ENCODE data around the gene RASGRP4. TPM values are rescaled to one million over a fixed set of nuclear protein-coding genes. Genes with fewer than 3 reads are reported as not detected.

Gene RASGRP4
- total RNA-seq, 1 donor = not detected

DNA sequence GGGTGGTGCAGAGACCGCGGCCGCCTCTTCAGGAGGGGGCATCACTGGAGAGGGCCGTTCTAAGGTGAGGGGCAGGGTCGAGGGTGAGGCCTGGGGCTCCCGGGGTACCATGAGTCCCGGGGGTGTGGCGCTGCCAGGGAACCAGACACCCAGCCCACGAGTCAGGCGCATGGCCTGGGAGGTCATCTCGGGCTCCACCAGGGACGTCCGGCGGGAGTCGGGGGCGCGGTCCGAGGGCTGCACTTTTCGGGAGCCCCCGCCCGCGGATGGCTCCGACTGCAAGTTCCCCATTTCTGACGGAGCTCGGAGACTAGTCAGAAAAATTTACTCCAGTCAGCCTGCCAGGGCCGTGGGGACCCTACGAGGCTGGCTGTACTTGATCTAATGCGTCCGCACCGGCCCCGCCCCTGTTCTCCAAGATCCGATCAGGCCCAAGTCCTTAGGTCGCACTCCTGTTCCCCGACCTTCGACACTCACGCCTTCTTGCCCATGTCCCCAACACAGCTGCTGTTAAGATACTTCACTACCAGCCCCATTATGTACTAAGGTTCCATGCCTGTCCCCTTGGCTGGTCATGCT is 39.0 kb downstream of the RASGRP4 start:
- TF ChIP-seq, protein P1, sequence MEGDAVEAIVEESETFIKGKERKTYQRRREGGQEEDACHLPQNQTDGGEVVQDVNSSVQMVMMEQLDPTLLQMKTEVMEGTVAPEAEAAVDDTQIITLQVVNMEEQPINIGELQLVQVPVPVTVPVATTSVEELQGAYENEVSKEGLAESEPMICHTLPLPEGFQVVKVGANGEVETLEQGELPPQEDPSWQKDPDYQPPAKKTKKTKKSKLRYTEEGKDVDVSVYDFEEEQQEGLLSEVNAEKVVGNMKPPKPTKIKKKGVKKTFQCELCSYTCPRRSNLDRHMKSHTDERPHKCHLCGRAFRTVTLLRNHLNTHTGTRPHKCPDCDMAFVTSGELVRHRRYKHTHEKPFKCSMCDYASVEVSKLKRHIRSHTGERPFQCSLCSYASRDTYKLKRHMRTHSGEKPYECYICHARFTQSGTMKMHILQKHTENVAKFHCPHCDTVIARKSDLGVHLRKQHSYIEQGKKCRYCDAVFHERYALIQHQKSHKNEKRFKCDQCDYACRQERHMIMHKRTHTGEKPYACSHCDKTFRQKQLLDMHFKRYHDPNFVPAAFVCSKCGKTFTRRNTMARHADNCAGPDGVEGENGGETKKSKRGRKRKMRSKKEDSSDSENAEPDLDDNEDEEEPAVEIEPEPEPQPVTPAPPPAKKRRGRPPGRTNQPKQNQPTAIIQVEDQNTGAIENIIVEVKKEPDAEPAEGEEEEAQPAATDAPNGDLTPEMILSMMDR (IDR thresholded peaks at IDR 0.05; ENCODE audit: insufficient read depth, low read depth, low read length) = no peak
- H3K4me3 ChIP-seq (ENCODE audit: low read depth, low read length) = peak overlapping the region; percentile 85
- no peak for DNase-seq (ENCODE audit: low read depth)

DNA sequence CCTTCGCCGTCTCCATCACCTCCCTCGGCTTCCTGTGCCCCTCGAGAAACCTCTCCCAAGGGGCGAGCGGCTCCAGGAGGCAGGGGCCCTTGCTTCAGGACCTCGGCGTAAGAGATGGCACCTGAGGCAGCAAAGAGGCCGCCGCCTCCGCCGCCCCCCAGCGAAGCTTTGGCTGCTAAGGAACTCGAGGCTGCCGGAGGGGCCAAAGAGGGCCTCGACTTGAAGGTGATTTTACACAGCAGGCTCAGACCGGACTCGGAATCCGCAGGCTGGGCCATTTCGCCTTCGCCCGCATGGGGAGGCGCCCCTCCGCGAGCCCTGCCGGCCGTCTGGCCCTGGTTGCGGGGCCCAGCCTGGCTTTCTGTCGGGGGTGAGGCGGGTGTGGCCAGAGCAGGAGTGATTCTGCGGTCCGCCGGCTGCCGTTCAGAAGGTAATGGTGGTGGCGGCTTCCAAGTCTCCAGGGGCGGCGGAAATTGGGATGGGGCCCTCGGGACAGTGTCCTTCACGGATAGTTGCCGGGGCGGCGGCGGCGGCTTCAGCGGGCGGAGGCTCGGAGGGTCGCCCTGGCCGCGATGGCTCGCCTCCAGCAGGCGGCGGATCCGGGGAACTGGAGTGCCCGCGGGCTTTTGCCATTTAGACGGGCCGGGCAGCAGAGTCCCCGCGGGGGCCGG is 39.6 kb downstream of the RASGRP4 start:
- no peak for DNase-seq (ENCODE audit: low read depth)
- TF ChIP-seq, protein P1 (IDR thresholded peaks at IDR 0.05; ENCODE audit: insufficient read depth, low read depth, low read length) = no peak
- no peak overlapping the region for H3K4me3 ChIP-seq (ENCODE audit: low read depth, low read length)

DNA sequence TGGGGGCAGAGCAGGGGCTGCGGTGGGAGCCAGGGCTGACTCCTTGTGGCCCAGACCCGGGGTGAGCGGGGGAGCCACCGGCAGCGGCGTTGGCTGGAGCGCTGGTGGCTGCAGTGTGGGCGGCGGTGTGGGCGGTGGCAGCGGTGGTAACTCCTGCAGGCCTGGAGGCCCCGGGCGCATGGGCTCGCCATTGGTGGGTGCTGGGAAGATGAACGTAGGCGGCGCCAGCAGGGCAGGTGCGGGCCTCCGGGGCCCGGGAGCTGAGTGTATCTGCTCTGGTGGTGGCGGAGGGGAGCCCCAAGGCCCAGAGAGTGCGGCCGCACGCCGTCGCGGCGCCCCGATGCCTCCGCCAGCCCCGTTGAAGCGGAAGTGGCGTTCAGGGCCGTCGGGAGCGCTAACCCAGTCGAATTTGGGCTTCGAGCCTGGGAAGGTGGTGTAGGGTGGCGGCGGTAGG is 40.2 kb downstream of the RASGRP4 start:
- TF ChIP-seq, protein P1 (IDR thresholded peaks at IDR 0.05; ENCODE audit: insufficient read depth, low read depth, low read length) = no peak
- no peak overlapping the region for H3K4me3 ChIP-seq (ENCODE audit: low read depth, low read length)
- no peak for DNase-seq (ENCODE audit: low read depth)

DNA sequence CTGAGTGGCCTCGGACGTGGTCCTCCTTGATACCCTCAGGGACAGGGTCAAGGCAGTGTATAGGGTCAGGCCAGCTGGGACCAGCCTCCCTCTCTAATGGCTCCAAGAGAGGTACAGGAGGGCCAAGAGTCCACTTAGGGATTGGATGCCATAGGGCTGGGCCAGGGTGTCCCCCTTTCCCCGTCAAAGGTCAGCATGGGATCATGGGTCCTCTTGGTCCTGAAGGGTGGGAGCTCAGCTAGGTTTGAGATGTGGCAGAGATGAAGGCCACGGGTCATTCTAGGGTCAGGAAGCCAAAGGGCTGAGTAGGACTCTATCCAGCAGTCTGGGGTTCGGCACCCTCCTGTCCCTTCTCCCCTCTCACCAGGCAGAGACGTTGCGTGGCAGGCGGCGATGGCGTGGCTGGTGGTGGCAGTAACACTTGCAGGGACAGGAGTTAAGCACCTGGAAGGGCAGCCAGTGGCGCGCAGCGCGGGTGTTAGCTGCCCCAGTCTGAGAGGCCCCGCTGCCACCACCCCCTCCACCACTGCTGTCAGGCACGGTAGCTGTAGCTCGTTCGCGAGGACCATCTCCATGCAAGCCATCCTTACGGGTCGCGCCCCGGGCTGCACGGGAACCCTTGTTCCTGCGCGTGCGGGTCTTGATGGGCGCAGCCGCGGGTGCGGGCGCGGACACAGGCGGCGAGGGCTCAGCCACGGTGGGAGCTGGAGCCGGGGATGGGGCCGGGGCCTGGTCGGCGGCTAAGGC is 40.8 kb downstream of the RASGRP4 start:
- TF ChIP-seq, protein P1 (IDR thresholded peaks at IDR 0.05; ENCODE audit: insufficient read depth, low read depth, low read length) = no peak
- H3K4me3 ChIP-seq (ENCODE audit: low read depth, low read length) = no peak overlapping the region
- DNase-seq (ENCODE audit: low read depth) = no peak

DNA sequence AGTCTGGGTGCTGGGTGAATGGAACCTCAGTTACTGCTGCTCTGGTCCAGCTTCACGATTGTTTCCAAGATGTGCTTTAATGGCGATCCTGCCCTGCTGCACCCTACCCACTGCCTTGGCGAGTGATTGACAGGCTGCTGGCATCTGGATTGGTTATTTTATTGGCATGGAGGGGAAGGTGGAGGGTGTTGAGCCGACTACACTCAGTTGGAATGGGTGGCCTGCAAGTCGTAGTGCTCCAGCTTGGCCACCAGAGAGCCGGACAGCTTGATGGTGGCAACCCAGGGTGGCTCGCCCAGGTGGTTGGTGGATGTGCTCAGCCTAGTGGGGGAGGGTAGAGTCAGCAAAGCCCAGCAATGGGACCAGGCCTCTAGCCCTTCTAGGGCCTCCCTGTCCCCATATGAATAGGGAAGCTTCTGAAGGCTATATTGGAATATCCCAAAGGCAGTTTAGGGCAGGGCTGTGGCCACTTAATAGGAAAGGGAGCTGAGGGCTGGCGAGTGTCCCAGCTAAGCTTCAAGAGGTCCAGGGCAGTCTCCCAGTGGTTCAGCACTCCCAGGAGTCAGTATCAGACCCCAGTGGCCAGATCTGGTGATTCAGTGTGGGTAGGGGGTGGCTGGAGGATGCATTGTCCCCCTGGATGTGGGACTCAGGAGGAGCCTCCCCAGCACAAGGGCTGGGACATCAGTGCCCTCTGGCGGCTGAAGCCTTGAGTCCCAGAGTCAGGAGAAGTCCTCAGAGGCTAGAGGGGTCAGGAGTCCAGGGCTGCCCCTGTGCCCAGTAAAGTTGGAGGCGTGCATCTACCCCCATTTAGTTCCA is 41.6 kb downstream of the RASGRP4 start:
- TF ChIP-seq, protein P1 (IDR thresholded peaks at IDR 0.05; ENCODE audit: insufficient read depth, low read depth, low read length) = peak; percentile 39
- no peak overlapping the region for H3K4me3 ChIP-seq (ENCODE audit: low read depth, low read length)
- DNase-seq (ENCODE audit: low read depth) = no peak

DNA sequence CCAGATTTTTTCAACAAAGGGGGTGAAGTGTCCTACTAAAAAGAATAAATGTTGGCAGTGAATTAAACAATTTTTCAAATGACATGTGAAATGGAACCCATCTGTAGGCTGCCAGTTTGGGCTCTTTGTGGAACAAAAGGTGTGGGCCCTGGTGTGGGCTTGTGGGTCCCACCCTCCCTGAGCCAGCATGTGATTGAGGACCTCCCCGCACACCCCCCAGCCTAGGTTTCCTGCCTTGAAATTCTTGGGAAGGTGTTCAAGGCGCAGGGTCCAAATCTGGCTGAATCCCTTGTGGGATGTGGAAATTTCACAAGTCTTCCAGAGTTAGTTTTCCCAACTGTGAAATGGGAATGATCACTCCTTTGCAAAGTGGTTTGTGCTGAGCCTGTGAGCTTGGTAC is 42.3 kb downstream of the RASGRP4 start:
- TF ChIP-seq, protein P1 (IDR thresholded peaks at IDR 0.05; ENCODE audit: insufficient read depth, low read depth, low read length) = no peak
- no peak overlapping the region for H3K4me3 ChIP-seq (ENCODE audit: low read depth, low read length)
- no peak for DNase-seq (ENCODE audit: low read depth)

Data from fibroblast of villous mesenchyme (primary cell).